ENCODE results near the gene CST9L. TPM values are rescaled to one million over a fixed set of nuclear protein-coding genes. Genes with fewer than 3 reads are reported as not detected.

Gene CST9L
- total RNA-seq, 1 experiment from 2014 or later = not detected

DNA sequence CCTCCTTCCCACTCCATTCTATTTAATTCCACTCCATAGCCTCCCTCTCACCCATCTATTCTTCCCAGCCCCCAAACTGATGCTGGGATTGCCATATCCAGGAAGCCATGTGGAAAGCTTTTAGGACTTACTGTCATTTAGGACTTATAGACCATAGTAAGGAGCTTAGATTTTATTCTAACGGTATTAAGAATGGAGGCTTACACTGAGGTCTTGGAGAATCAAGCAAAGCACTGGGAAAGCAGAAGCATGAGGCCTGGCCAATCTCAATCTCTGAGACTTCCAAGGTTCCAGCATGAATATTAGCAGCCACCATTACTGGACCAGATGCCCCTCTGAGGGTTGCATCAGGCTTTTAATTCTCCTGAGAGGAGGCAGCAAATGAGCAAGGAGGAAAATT is 36.0 kb upstream of the CST9L start:
- Histone ChIP-seq H3K27ac (ENCODE audit: low read length) (no peak overlapping the region), H3F3A (ENCODE audit: low read length, unreplicated experiment) (no peaks in the 10 kb centered on the region), H3K79me2 (ENCODE audit: low read length) (no peaks in the 10 kb centered on the region), H4K20me1 (ENCODE audit: low read length) (no peaks in the 10 kb centered on the region), H2AFZ (ENCODE audit: low read length) (no peak overlapping the region), H3K4me1 (ENCODE audit: insufficient read depth, low read length) (no peaks in the 10 kb centered on the region), H3K27me3 (ENCODE audit: low read length) (peaks cover 25% of the 10 kb centered on the region), H3K4me3 (ENCODE audit: low read length) (no peak overlapping the region), H3K9ac (ENCODE audit: low read length) (no peak overlapping the region), H3K9me2 (replicated peaks; ENCODE audit: low read length) (no peaks in the 10 kb centered on the region), H3K4me2 (ENCODE audit: low read length) (no peak overlapping the region), H3K9me3 (ENCODE audit: low read length) (no peaks in the 10 kb centered on the region), H3K36me3 (ENCODE audit: low read depth, low read length) (no peaks in the 10 kb centered on the region)
- no TSS peak for BruUV-seq (replicated peaks)
- POLR2A ChIA-PET (ENCODE audit: unreplicated experiment) = no interaction called here
- CTCF ChIA-PET = no interaction called here
- no peak for DNase-seq
- intact Hi-C loops (cut with micrococcal nuclease) = no loop called here
- ATAC-seq = no peak
- TF ChIP-seq EZH2phosphoT487 (IDR thresholded peaks at IDR 0.05; ENCODE audit: borderline replicate concordance, low read length) = no peak
- TF ChIP-seq EZH2 (IDR thresholded peaks at IDR 0.05; ENCODE audit: low read length, unreplicated experiment) = no peak
- TF ChIP-seq, protein P1, sequence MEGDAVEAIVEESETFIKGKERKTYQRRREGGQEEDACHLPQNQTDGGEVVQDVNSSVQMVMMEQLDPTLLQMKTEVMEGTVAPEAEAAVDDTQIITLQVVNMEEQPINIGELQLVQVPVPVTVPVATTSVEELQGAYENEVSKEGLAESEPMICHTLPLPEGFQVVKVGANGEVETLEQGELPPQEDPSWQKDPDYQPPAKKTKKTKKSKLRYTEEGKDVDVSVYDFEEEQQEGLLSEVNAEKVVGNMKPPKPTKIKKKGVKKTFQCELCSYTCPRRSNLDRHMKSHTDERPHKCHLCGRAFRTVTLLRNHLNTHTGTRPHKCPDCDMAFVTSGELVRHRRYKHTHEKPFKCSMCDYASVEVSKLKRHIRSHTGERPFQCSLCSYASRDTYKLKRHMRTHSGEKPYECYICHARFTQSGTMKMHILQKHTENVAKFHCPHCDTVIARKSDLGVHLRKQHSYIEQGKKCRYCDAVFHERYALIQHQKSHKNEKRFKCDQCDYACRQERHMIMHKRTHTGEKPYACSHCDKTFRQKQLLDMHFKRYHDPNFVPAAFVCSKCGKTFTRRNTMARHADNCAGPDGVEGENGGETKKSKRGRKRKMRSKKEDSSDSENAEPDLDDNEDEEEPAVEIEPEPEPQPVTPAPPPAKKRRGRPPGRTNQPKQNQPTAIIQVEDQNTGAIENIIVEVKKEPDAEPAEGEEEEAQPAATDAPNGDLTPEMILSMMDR (conservative IDR thresholded peaks at IDR 0.05; ENCODE audit: low read depth, low read length) = no peak

DNA sequence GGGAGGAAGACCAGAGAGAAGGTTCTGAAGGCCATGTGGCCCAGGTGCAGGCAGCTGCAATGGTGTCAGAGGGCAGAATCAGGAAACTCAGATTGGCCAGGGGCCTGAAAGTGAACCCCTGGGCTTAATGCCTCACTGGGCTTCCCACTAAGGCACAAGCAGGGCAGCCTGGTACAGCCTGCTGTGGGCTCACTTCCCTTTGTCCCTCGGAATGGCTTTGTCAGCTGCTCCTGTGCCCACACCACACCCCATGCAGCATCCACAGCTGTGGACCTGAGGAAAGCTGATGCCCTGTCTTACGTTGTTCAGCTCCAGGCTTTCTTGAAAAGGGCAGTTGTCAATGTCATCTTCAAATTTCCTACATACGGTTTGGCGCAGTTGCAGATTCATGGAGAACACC is 35.0 kb upstream of the CST9L start:
- intact Hi-C loops (cut with micrococcal nuclease) = no loop called here

DNA sequence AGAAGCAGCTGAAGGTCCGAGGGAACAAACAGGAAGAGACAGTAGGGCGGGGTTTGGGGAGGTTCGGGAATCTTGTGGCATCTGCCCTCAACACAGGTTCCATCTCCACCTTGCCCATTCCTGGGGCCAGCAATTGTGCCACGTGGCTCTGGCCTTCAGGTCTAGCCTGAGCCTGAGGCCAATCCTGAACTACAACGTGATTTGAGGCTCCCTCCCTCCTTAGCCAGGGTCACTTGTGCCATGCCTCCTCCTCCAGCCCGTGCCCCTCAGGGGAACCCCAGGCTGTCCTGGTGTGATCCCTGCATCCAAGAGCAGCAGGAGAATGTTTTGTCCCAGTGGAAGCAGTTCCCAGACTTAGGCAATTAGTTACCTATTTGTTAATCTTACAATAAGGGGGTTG is 34.4 kb upstream of the CST9L start:
- POLR2A ChIA-PET (ENCODE audit: unreplicated experiment) = no interaction called here
- CTCF ChIA-PET = no interaction called here
- Histone ChIP-seq H3K9ac (ENCODE audit: low read length) (no peak overlapping the region), H3K27me3 (ENCODE audit: low read length) (peaks cover 28% of the 10 kb centered on the region), H4K20me1 (ENCODE audit: low read length) (no peaks in the 10 kb centered on the region), H3F3A (ENCODE audit: low read length, unreplicated experiment) (no peaks in the 10 kb centered on the region), H3K79me2 (ENCODE audit: low read length) (no peaks in the 10 kb centered on the region), H3K9me2 (replicated peaks; ENCODE audit: low read length) (no peaks in the 10 kb centered on the region), H3K4me1 (ENCODE audit: insufficient read depth, low read length) (peaks cover under 1% of the 10 kb centered on the region; the same call in 1 of the 2 replicates), H3K4me3 (ENCODE audit: low read length) (no peak overlapping the region), H3K4me2 (ENCODE audit: low read length) (no peak overlapping the region), H3K36me3 (ENCODE audit: low read depth, low read length) (no peaks in the 10 kb centered on the region), H3K9me3 (ENCODE audit: low read length) (no peaks in the 10 kb centered on the region), H2AFZ (ENCODE audit: low read length) (no peak overlapping the region), H3K27ac (ENCODE audit: low read length) (no peak overlapping the region)
- no TSS peak for BruUV-seq (replicated peaks)
- DNase-seq = no peak
- no peak for ATAC-seq
- TF ChIP-seq, protein P1 (conservative IDR thresholded peaks at IDR 0.05; ENCODE audit: low read depth, low read length) = no peak
- TF ChIP-seq EZH2phosphoT487 (IDR thresholded peaks at IDR 0.05; ENCODE audit: borderline replicate concordance, low read length) = no peak
- no peak for TF ChIP-seq EZH2 (IDR thresholded peaks at IDR 0.05; ENCODE audit: low read length, unreplicated experiment)
- intact Hi-C loops (cut with micrococcal nuclease) = no loop called here

More for the DNA sequence above, 35.0 kb upstream of the CST9L start:
- Histone ChIP-seq H3K4me1 (ENCODE audit: insufficient read depth, low read length) (no peaks in the 10 kb centered on the region), H3K9me3 (ENCODE audit: low read length) (no peaks in the 10 kb centered on the region), H3K9ac (ENCODE audit: low read length) (no peak overlapping the region), H4K20me1 (ENCODE audit: low read length) (no peaks in the 10 kb centered on the region), H3K79me2 (ENCODE audit: low read length) (no peaks in the 10 kb centered on the region), H3K36me3 (ENCODE audit: low read depth, low read length) (no peaks in the 10 kb centered on the region), H3F3A (ENCODE audit: low read length, unreplicated experiment) (no peaks in the 10 kb centered on the region), H3K9me2 (replicated peaks; ENCODE audit: low read length) (no peaks in the 10 kb centered on the region), H3K27me3 (ENCODE audit: low read length) (peaks cover 28% of the 10 kb centered on the region), H3K4me3 (ENCODE audit: low read length) (no peak overlapping the region), H2AFZ (ENCODE audit: low read length) (no peak overlapping the region), H3K4me2 (ENCODE audit: low read length) (no peak overlapping the region), H3K27ac (ENCODE audit: low read length) (no peak overlapping the region)
- DNase-seq = no peak
- no peak for TF ChIP-seq EZH2phosphoT487 (IDR thresholded peaks at IDR 0.05; ENCODE audit: borderline replicate concordance, low read length)
- TF ChIP-seq, protein P1 (conservative IDR thresholded peaks at IDR 0.05; ENCODE audit: low read depth, low read length) = no peak
- TF ChIP-seq EZH2 (IDR thresholded peaks at IDR 0.05; ENCODE audit: low read length, unreplicated experiment) = no peak
- no TSS peak for BruUV-seq (replicated peaks)
- ChIA-PET POLR2A (ENCODE audit: unreplicated experiment) (no interaction called here), CTCF (no interaction called here)
- no peak for ATAC-seq

Measured in PC-3 (cell line).